Activated CD8-positive, alpha-beta memory T cell treated with anti-CD3 and anti-CD28 coated beads for 36 hours (primary cell): ENCODE data around the gene SSTR3. TPM values are rescaled to one million over a fixed set of nuclear protein-coding genes. Genes with fewer than 3 reads are reported as not detected.

ENCODE experiments used
- CTCF ChIA-PET: fragments of 350-600 bp; sonication (Branson Sonifier 250); formaldehyde crosslinking; loops from one replicate; lab custom pipeline; 2021; ENCODE audit warnings: antibody characterized with exemption; lab: Charles Lee
- POLR2A ChIA-PET: fragments of 350-600 bp; sonication (Branson Sonifier 250); formaldehyde crosslinking; loops from one replicate; lab custom pipeline; 2021; ENCODE audit warnings: antibody characterized with exemption; lab: Charles Lee
- total RNA-seq, 2 experiments: library from RNA; stranded (reverse); gene quantifications; one replicate each; pipeline ENCODE4 v1.2.3, GENCODE V29; 2021

SSTR3 gene
- total RNA-seq, 2 experiments from 2014 or later: 0.46 to 0.65 TPM

GRCh38 chr22:37233751-37234631 is 21.7 kb upstream of the SSTR3 start:
- CTCF ChIA-PET: interaction anchor here (1.2 to 6.8 kb wide), 3 partner anchors 9 to 35 kb away, joined by 3 to 74 read pairs (median 5); partner anchors contain the start of gene RAC2

GRCh38 chr22:37233371-37233750 is 21.1 kb upstream of the SSTR3 start:
- ChIA-PET POLR2A (interaction anchor here (0.6 to 6.3 kb wide), 3 partner anchors 8 to 705 kb away, joined by 3 to 142 read pairs (median 4); partner anchors contain the start of gene RAC2), CTCF (interaction anchor here (1.2 to 6.8 kb wide), 3 partner anchors 10 to 34 kb away, joined by 3 to 74 read pairs (median 5); partner anchors contain the start of gene RAC2)

More at GRCh38 chr22:37233751-37234631, 21.7 kb upstream of the SSTR3 start:
- POLR2A ChIA-PET: interaction anchor here (0.8 to 6.3 kb wide), 3 partner anchors 7 to 43 kb away, joined by 4 to 142 read pairs (median 4); partner anchors contain the start of gene RAC2

GRCh38 chr22:37232140-37232998 is 20.1 kb upstream of the SSTR3 start:
- POLR2A ChIA-PET: interaction anchor here (0.6 to 6.3 kb wide), 4 partner anchors 9 to 704 kb away, joined by 3 to 142 read pairs (median 7); partner anchors contain the start of gene RAC2
- CTCF ChIA-PET: interaction anchor here (4.1 to 6.8 kb wide), 2 partner anchors 11 to 28 kb away, joined by 25 to 74 read pairs; partner anchors contain the start of gene RAC2

- CTCF ChIA-PET: interaction anchor here (2.0 to 6.8 kb wide), 3 partner anchors 11 to 32 kb away, joined by 7 to 74 read pairs (median 25); partner anchors contain the start of gene RAC2
Measured at GRCh38 chr22:37231406-37232139, 19.3 kb upstream of the SSTR3 start.

GRCh38 chr22:37230673-37231405 is 18.6 kb upstream of the SSTR3 start:
- ChIA-PET POLR2A (interaction anchor here (1.8 to 6.3 kb wide), 5 partner anchors 9 to 82 kb away, joined by 5 to 142 read pairs (median 15); partner anchors contain the start of genes IL2RB and RAC2), CTCF (interaction anchor here (0.8 to 6.8 kb wide), 5 partner anchors 12 to 449 kb away, joined by 3 to 74 read pairs (median 9); partner anchors contain the start of gene RAC2)

More at GRCh38 chr22:37231406-37232139, 19.3 kb upstream of the SSTR3 start:
- POLR2A ChIA-PET: interaction anchor here (0.5 to 6.3 kb wide), 6 partner anchors 10 to 82 kb away, joined by 3 to 142 read pairs (median 12); partner anchors contain the start of genes IL2RB and RAC2

- ChIA-PET POLR2A (interaction anchor here (0.8 to 6.3 kb wide), 10 partner anchors 8 to 151 kb away, joined by 3 to 142 read pairs (median 7); partner anchors contain the start of genes IL2RB and RAC2), CTCF (interaction anchor here (0.7 to 6.8 kb wide), 7 partner anchors 11 to 448 kb away, joined by 3 to 74 read pairs (median 7); partner anchors contain the start of gene RAC2)
Measured at GRCh38 chr22:37229805-37230672, 17.8 kb upstream of the SSTR3 start.

- CTCF ChIA-PET: interaction anchor here (0.6 to 6.8 kb wide), 6 partner anchors 10 to 66 kb away, joined by 3 to 74 read pairs (median 8); partner anchors contain the start of gene RAC2
Measured at GRCh38 chr22:37229012-37229804, 16.9 kb upstream of the SSTR3 start.

GRCh38 chr22:37228106-37229011 is 16.1 kb upstream of the SSTR3 start:
- ChIA-PET CTCF (interaction anchor here (0.6 to 6.8 kb wide), 4 partner anchors 9 to 34 kb away, joined by 3 to 74 read pairs (median 17); partner anchors contain the start of gene RAC2), POLR2A (interaction anchor here (0.7 to 6.3 kb wide), 4 partner anchors 9 to 76 kb away, joined by 3 to 142 read pairs (median 16); partner anchors contain the start of gene RAC2)

More at GRCh38 chr22:37229012-37229804, 16.9 kb upstream of the SSTR3 start:
- POLR2A ChIA-PET: interaction anchor here (0.8 to 6.3 kb wide), 9 partner anchors 7 to 150 kb away, joined by 3 to 142 read pairs (median 9); partner anchors contain the start of genes IL2RB and RAC2

GRCh38 chr22:37226514-37226913 is 14.2 kb upstream of the SSTR3 start:
- ChIA-PET CTCF (interaction anchor here (2.4 to 5.3 kb wide), 2 partner anchors 14 to 17 kb away, joined by 6 to 35 read pairs; partner anchors contain the start of gene RAC2), POLR2A (interaction anchor here (1.7 to 5.5 kb wide), 3 partner anchors 12 to 27 kb away, joined by 4 to 37 read pairs (median 10); partner anchors contain the start of gene RAC2)

- ChIA-PET CTCF (interaction anchor here (2.4 to 5.3 kb wide), 2 partner anchors 14 to 18 kb away, joined by 6 to 35 read pairs; partner anchors contain the start of gene RAC2), POLR2A (interaction anchor here (1.7 to 5.5 kb wide), 3 partner anchors 12 to 26 kb away, joined by 4 to 37 read pairs (median 10); partner anchors contain the start of gene RAC2)
Measured at GRCh38 chr22:37226087-37226486, 13.8 kb upstream of the SSTR3 start.

GRCh38 chr22:37225481-37225880 is 13.2 kb upstream of the SSTR3 start:
- ChIA-PET POLR2A (interaction anchor here (1.7 to 5.5 kb wide), 3 partner anchors 13 to 26 kb away, joined by 4 to 37 read pairs (median 10); partner anchors contain the start of gene RAC2), CTCF (interaction anchor here (2.4 to 5.3 kb wide), 2 partner anchors 15 to 18 kb away, joined by 6 to 35 read pairs; partner anchors contain the start of gene RAC2)

GRCh38 chr22:37224757-37225420 is 12.6 kb upstream of the SSTR3 start:
- ChIA-PET CTCF (interaction anchor here (0.6 to 5.3 kb wide), 5 partner anchors 15 to 37 kb away, joined by 3 to 35 read pairs (median 4); partner anchors contain the start of gene RAC2), POLR2A (interaction anchor here (1.1 to 5.5 kb wide), 4 partner anchors 13 to 61 kb away, joined by 4 to 37 read pairs (median 8); partner anchors contain the start of gene RAC2)
